HCT116 (cell line): Measurements from ENCODE around the gene MVK. TPM values are rescaled to one million over a fixed set of nuclear protein-coding genes. Genes with fewer than 3 reads are reported as not detected.

ENCODE experiments used
- ATAC-seq: fragments of 200-7000 bp; cut with Tn5 transposase; 2 replicates; pipeline ENCODE4 v1.9.1; 2020; ENCODE audit warnings: mild to moderate bottlenecking, moderate library complexity
- BruUV-seq: library from RNA; stranded (reverse); fragments of 400-500 nt; replicated peaks from 2 replicates; lab custom pipeline; 2021; lab: Mats Ljungman, UMichigan
- CTCF ChIA-PET: fragments of 300-600 bp; sonication (Branson Sonifier 250); formaldehyde crosslinking; loops from one replicate; lab custom pipeline; 2021; ENCODE audit warnings: antibody characterized with exemption; lab: Charles Lee
- POLR2A ChIA-PET: fragments of 300-600, 350-600 bp; sonication (Branson Sonifier 250); formaldehyde crosslinking; loops from one replicate; lab custom pipeline; 2021; ENCODE audit warnings: antibody characterized with exemption; lab: Charles Lee
- RAD21 ChIA-PET, 2 experiments: fragments of 300-600 bp; sonication (Branson Sonifier 250); formaldehyde crosslinking; loops; one replicate each; lab custom pipeline; 2023; ENCODE audit warnings: low total read pairs in 2 of 2; ENCODE audit not compliant: uncharacterized antibody in 2 of 2, unreplicated experiment in 2 of 2, low non-redundant PET in 1 of 2; lab: Charles Lee
- DNase-seq: peaks from one replicate; pipeline ENCODE4 v3.0.0-alpha.2; 2010; ENCODE audit warnings: low read depth, low spot score
- H2AFZ ChIP-seq: fragments of 200-600 bp; shearing (Covaris generic), sonication (generic); 2 replicates; pipeline ENCODE4 v1.6.1; 2017; ENCODE audit warnings: low read depth, mixed run types, mixed read lengths, antibody characterized with exemption, low read length; ENCODE audit not compliant: poor library complexity, severe bottlenecking
- H3K27ac ChIP-seq: 2 replicates; pipeline ENCODE4 v1.5.1; 2012; ENCODE audit warnings: low read depth, low read length
- H3K27me3 ChIP-seq: fragments of 200-600 bp; sonication (generic); 2 replicates; pipeline ENCODE4 v1.6.1; 2016; ENCODE audit warnings: mixed run types, low read length, mixed read lengths; ENCODE audit not compliant: insufficient read depth
- H3K36me3 ChIP-seq, 2 experiments: fragments of 200-500 bp in 1 of 2; fragments of 200-600 bp in 1 of 2; sonication (Bioruptor generic) in 1 of 2; sonication (generic) in 1 of 2; 2 replicates each; pipeline versions ENCODE4 v1.5.1 to v1.6.1; 2014 to 2016; ENCODE audit warnings: low read length in 2 of 2, inconsistent platforms in 1 of 2, mixed read lengths in 1 of 2, mixed run types in 1 of 2; ENCODE audit not compliant: insufficient read depth in 2 of 2, control insufficient read depth in 1 of 2
- H3K4me1 ChIP-seq, 2 experiments: fragments of 200-600 bp in 1 of 2; sonication (generic) in 1 of 2; 2 replicates each; pipeline versions ENCODE4 v1.5.1 to v1.6.1; 2012 to 2017; ENCODE audit warnings: low read length in 2 of 2, inconsistent platforms in 1 of 2, mild to moderate bottlenecking in 1 of 2, mixed read lengths in 1 of 2, mixed run types in 1 of 2, moderate library complexity in 1 of 2; ENCODE audit not compliant: insufficient read depth in 2 of 2, control insufficient read depth in 1 of 2
- H3K4me2 ChIP-seq: fragments of 200-600 bp; sonication (generic); 2 replicates; pipeline ENCODE4 v1.6.1; 2017; ENCODE audit warnings: mixed run types, low read length, mixed read lengths
- H3K4me3 ChIP-seq, 2 experiments: fragments of 200-600 bp in 1 of 2; sonication (generic) in 1 of 2; replicated peaks in 1 of 2; 2 replicates each; pipeline ENCODE4 v1.5.1; 2011 to 2016; ENCODE audit warnings: low read length in 2 of 2, control low read depth in 1 of 2, low read depth in 1 of 2, mild to moderate bottlenecking in 1 of 2, mixed read lengths in 1 of 2, mixed run types in 1 of 2
- H3K79me2 ChIP-seq: fragments of 200-600 bp; sonication (generic); 2 replicates; pipeline ENCODE4 v1.6.1; 2017; ENCODE audit warnings: mild to moderate bottlenecking, mixed run types, low read length, moderate library complexity, mixed read lengths; ENCODE audit not compliant: insufficient read depth
- H3K9ac ChIP-seq: fragments of 200-600 bp; sonication (generic); 2 replicates; pipeline ENCODE4 v1.6.1; 2016; ENCODE audit warnings: low read length, mixed read lengths
- H3K9me2 ChIP-seq: fragments of 200-600 bp; sonication (generic), shearing (Covaris generic); 2 replicates; pipeline ENCODE4 v1.6.1; 2017; ENCODE audit warnings: mixed run types, mild to moderate bottlenecking, moderate library complexity; ENCODE audit not compliant: insufficient read depth
- H3K9me3 ChIP-seq, 2 experiments: fragments of 200-500 bp in 1 of 2; fragments of 200-600 bp in 1 of 2; sonication (Bioruptor generic) in 1 of 2; sonication (generic) in 1 of 2; 2 replicates each; pipeline ENCODE4 v1.6.1; 2014 to 2017; ENCODE audit warnings: low read length in 2 of 2, mixed read lengths in 2 of 2, inconsistent platforms in 1 of 2, low read depth in 1 of 2, mild to moderate bottlenecking in 1 of 2, mixed run types in 1 of 2, moderate library complexity in 1 of 2; ENCODE audit not compliant: control insufficient read depth in 1 of 2, insufficient read depth in 1 of 2
- H4K20me1 ChIP-seq: fragments of 200-600 bp; sonication (generic), shearing (Covaris generic); 2 replicates; pipeline ENCODE4 v1.6.1; 2017; ENCODE audit warnings: mixed run types, mild to moderate bottlenecking, moderate library complexity; ENCODE audit not compliant: insufficient read depth
- EZH2 ChIP-seq: fragments of 200-600 bp; sonication (generic); IDR thresholded peaks from 2 replicates; pipeline ENCODE4 v1.6.1; 2017; ENCODE audit warnings: antibody characterized with exemption, mixed run types
- EZH2phosphoT487 ChIP-seq: fragments of 200-600 bp; IDR thresholded peaks from 2 replicates; pipeline ENCODE4 v1.6.1; 2018; ENCODE audit warnings: antibody characterized with exemption, borderline replicate concordance
- FOSL1 ChIP-seq: IDR thresholded peaks from 2 replicates; pipeline ENCODE4 v1.6.1; 2012; ENCODE audit warnings: low read depth
- JUND ChIP-seq: IDR thresholded peaks from 2 replicates; pipeline ENCODE4 v1.6.1; 2012
- POLR2A ChIP-seq: IDR thresholded peaks from 2 replicates; pipeline ENCODE4 v1.7.0; 2011; ENCODE audit warnings: borderline replicate concordance; ENCODE audit not compliant: insufficient read depth, insufficient read length; ENCODE audit errors: extremely low read depth
- SRF ChIP-seq: IDR thresholded peaks from 2 replicates; pipeline ENCODE4 v1.6.1; 2012; ENCODE audit warnings: low read depth
- intact Hi-C: fragments of 100-400 bp; cut with micrococcal nuclease; formaldehyde crosslinking; loops from 2 replicates; pipeline ENCODE4 v1.10.0; 2022
- total RNA-seq: library from RNA; stranded (reverse); gene quantifications from one replicate; pipeline ENCODE4 v1.2.1, GENCODE V29; 2021; ENCODE audit not compliant: unreplicated experiment
- TF ChIP-seq, protein P1 (sequence below): IDR thresholded peaks from 2 replicates; pipeline ENCODE4 v1.6.1; 2011; ENCODE audit warnings: mild to moderate bottlenecking, low read length, moderate library complexity; ENCODE audit not compliant: insufficient replicate concordance; ENCODE audit errors: extremely low read depth
- TF ChIP-seq, protein P2 (sequence below): IDR thresholded peaks from 2 replicates; pipeline ENCODE4 v1.6.1; 2012; ENCODE audit warnings: low read depth
- TF ChIP-seq, protein P3 (sequence below): IDR thresholded peaks from 2 replicates; pipeline ENCODE4 v1.6.1; 2012
- TF ChIP-seq, protein P4 (sequence below): IDR thresholded peaks from 2 replicates; pipeline ENCODE4 v1.6.1; 2012

MVK gene
- total RNA-seq, 1 experiment from 2014 or later, result 17.3 TPM

DNA sequence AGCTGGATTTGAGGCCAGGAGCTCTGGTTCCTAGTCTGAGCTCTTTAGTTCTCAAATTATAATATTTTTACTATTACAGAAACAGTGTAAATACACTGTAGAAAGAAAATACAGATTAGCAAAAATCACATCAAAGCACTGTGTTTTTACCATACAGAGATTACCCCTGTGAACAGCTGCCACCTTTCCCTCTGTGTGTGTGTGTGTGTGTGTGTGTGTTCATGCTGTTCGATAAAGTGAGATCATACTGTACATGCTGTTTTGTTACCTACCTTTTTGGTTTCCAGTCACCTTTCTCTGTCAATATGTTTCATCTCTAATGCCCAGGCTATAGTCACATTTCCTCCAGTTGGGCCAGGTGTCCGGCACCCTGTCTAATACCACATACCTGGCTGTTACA, 26.9 kb downstream of the MVK start (continued):
- TF ChIP-seq POLR2A (no peak), JUND (no peak)

DNA sequence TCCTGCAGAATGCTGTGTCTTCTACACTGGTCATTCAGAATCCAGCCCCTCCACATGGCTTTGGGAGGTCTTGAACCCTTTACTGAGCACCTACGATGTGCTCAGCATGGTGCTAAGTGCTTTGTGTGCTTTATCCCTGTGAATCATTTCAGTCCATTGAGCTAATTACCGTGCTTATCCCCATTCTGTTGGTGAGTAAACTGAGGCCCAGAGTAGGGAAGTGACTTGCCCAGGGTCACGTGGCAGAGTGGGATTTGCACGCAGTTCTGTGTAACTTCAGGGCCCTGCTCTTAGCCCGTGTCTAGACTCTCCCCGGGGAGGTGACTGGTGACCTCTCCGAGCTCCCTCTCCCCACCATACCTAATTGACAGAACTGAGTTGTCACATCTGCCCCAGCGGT, 27.4 kb downstream of the MVK start:
- H3K79me2 ChIP-seq, result no peaks in the 10 kb centered on the region
- no peak overlapping the region for H3K4me2 ChIP-seq
- ChIA-PET RAD21 (no interaction called here), POLR2A (no interaction called here), CTCF (no interaction called here)
- intact Hi-C loops, result no loop called here
- no peak overlapping the region for H2AFZ ChIP-seq
- BruUV-seq, result no TSS peak
- TF ChIP-seq, protein P1, sequence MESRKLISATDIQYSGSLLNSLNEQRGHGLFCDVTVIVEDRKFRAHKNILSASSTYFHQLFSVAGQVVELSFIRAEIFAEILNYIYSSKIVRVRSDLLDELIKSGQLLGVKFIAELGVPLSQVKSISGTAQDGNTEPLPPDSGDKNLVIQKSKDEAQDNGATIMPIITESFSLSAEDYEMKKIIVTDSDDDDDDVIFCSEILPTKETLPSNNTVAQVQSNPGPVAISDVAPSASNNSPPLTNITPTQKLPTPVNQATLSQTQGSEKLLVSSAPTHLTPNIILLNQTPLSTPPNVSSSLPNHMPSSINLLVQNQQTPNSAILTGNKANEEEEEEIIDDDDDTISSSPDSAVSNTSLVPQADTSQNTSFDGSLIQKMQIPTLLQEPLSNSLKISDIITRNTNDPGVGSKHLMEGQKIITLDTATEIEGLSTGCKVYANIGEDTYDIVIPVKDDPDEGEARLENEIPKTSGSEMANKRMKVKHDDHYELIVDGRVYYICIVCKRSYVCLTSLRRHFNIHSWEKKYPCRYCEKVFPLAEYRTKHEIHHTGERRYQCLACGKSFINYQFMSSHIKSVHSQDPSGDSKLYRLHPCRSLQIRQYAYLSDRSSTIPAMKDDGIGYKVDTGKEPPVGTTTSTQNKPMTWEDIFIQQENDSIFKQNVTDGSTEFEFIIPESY, result no peak
- TF ChIP-seq EZH2, result no peak
- TF ChIP-seq, protein P2, sequence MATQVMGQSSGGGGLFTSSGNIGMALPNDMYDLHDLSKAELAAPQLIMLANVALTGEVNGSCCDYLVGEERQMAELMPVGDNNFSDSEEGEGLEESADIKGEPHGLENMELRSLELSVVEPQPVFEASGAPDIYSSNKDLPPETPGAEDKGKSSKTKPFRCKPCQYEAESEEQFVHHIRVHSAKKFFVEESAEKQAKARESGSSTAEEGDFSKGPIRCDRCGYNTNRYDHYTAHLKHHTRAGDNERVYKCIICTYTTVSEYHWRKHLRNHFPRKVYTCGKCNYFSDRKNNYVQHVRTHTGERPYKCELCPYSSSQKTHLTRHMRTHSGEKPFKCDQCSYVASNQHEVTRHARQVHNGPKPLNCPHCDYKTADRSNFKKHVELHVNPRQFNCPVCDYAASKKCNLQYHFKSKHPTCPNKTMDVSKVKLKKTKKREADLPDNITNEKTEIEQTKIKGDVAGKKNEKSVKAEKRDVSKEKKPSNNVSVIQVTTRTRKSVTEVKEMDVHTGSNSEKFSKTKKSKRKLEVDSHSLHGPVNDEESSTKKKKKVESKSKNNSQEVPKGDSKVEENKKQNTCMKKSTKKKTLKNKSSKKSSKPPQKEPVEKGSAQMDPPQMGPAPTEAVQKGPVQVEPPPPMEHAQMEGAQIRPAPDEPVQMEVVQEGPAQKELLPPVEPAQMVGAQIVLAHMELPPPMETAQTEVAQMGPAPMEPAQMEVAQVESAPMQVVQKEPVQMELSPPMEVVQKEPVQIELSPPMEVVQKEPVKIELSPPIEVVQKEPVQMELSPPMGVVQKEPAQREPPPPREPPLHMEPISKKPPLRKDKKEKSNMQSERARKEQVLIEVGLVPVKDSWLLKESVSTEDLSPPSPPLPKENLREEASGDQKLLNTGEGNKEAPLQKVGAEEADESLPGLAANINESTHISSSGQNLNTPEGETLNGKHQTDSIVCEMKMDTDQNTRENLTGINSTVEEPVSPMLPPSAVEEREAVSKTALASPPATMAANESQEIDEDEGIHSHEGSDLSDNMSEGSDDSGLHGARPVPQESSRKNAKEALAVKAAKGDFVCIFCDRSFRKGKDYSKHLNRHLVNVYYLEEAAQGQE, result no peak
- TF ChIP-seq, protein P3, sequence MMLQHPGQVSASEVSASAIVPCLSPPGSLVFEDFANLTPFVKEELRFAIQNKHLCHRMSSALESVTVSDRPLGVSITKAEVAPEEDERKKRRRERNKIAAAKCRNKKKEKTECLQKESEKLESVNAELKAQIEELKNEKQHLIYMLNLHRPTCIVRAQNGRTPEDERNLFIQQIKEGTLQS, result no peak
- TF ChIP-seq EZH2phosphoT487, result no peak
- no peak for TF ChIP-seq FOSL1
- TF ChIP-seq, protein P4, sequence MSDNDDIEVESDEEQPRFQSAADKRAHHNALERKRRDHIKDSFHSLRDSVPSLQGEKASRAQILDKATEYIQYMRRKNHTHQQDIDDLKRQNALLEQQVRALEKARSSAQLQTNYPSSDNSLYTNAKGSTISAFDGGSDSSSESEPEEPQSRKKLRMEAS, result no peak
- no peak for TF ChIP-seq SRF
- ATAC-seq, result no peak
- H3K4me3 ChIP-seq, result no peak overlapping the region
- H4K20me1 ChIP-seq, result no peaks in the 10 kb centered on the region
- no peak for DNase-seq
- peaks cover 4 to 11% of the 10 kb centered on the region in 2 experiments for H3K4me1 ChIP-seq
- no peaks in the 10 kb centered on the region for H3K36me3 ChIP-seq
- H3K9ac ChIP-seq, result no peak overlapping the region
- H3K9me3 ChIP-seq, result no peaks in the 10 kb centered on the region
- no peak overlapping the region for H3K27ac ChIP-seq
- H3K9me2 ChIP-seq, result no peaks in the 10 kb centered on the region
- no peaks in the 10 kb centered on the region for H3K27me3 ChIP-seq
